C4-2B (cell line): Measurements from ENCODE around the gene SPHKAP.

Source experiments
- H3K27ac ChIP-seq: fragments of 450-650 bp; 2 replicates; pipeline ENCODE4 v1.5.1; 2017
- CTCF ChIP-seq: fragments of 450-650 bp; conservative IDR thresholded peaks from 2 replicates; pipeline ENCODE4 v1.5.1; 2017; ENCODE audit warnings: mild to moderate bottlenecking
- ZFX ChIP-seq: fragments of 450-650 bp; IDR thresholded peaks from 2 replicates; pipeline ENCODE4 v1.6.1; 2017

The SPHKAP gene

GRCh38 chr2:228167290-228167689 is 14.2 kb downstream of the SPHKAP start:
- no peak overlapping the region for H3K27ac ChIP-seq
- TF ChIP-seq CTCF (no peak), ZFX (no peak)

GRCh38 chr2:228164718-228165117 is 16.8 kb downstream of the SPHKAP start:
- no peak overlapping the region for H3K27ac ChIP-seq
- TF ChIP-seq CTCF (no peak), ZFX (no peak)

- TF ChIP-seq ZFX = no peak
- no peak for TF ChIP-seq CTCF
- H3K27ac ChIP-seq = no peak overlapping the region
Measured at GRCh38 chr2:228157841-228158240, 23.6 kb downstream of the SPHKAP start.

- H3K27ac ChIP-seq = no peak overlapping the region
- TF ChIP-seq ZFX (no peak), CTCF (no peak)
Measured at GRCh38 chr2:228144961-228145360, 36.5 kb downstream of the SPHKAP start.

GRCh38 chr2:228140934-228141528 is 40.5 kb downstream of the SPHKAP start:
- no peak overlapping the region for H3K27ac ChIP-seq
- TF ChIP-seq CTCF (no peak), ZFX (no peak)

- no peak for TF ChIP-seq CTCF
- no peak for TF ChIP-seq ZFX
- no peak overlapping the region for H3K27ac ChIP-seq
Measured at GRCh38 chr2:228136027-228136426, 45.5 kb downstream of the SPHKAP start.

GRCh38 chr2:228135300-228135699 is 46.2 kb downstream of the SPHKAP start:
- no peak overlapping the region for H3K27ac ChIP-seq
- TF ChIP-seq ZFX (no peak), CTCF (no peak)
